GM20000 (cell line): ENCODE results near the gene ZDHHC18.

Source experiments
- DNase-seq: peaks from one replicate; pipeline ENCODE4 v3.0.0; 2012; ENCODE audit warnings: low spot score
- TF ChIP-seq, protein P1 (sequence below): IDR thresholded peaks from 2 replicates; pipeline ENCODE4 v1.5.1; 2012; ENCODE audit warnings: mild to moderate bottlenecking, control low read depth; ENCODE audit errors: extremely low read depth, missing control alignments

Gene ZDHHC18

DNA sequence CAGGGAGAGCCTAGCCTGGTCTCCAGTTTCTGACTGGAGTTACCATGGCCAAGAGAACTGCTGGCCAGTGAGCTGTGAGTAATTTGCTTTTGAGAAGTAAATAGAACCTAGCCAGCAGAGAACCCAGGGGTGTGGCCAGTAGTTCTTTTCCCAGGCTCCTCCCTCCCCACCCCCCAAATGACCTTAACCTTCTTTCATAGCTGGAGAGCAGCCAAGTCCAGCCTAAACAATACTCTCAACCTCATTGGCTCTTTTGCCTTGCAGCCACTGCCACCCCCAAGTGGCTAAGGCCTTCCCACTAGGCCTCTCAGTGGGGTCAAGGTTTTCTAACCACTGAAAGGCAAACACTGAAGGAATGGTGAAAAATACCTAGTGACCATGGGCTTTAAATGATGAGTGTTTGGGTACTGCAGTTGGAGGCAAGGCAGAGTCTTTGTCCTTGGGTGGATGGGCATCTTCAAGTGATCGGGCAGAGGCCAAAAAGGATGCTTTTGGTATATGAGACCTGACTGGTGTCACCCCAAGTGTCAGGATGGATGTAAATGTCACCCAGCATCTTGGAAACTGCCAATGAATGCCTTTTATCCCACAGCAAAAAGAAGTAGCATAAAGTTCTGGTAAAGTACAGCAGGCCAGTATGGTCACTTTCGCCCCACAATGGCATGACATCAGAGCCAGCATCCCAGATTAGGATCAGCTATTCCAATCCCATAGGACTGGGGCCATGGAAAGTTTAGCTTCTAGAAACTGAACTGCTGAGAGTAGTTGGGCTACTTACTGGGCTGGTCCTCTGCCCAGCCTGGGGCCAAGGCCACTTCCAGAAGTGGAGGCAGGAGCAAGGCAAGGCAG lies 42.2 kb upstream of the ZDHHC18 start:
- TF ChIP-seq, protein P1, sequence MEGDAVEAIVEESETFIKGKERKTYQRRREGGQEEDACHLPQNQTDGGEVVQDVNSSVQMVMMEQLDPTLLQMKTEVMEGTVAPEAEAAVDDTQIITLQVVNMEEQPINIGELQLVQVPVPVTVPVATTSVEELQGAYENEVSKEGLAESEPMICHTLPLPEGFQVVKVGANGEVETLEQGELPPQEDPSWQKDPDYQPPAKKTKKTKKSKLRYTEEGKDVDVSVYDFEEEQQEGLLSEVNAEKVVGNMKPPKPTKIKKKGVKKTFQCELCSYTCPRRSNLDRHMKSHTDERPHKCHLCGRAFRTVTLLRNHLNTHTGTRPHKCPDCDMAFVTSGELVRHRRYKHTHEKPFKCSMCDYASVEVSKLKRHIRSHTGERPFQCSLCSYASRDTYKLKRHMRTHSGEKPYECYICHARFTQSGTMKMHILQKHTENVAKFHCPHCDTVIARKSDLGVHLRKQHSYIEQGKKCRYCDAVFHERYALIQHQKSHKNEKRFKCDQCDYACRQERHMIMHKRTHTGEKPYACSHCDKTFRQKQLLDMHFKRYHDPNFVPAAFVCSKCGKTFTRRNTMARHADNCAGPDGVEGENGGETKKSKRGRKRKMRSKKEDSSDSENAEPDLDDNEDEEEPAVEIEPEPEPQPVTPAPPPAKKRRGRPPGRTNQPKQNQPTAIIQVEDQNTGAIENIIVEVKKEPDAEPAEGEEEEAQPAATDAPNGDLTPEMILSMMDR, result no peak
- no peak for DNase-seq

DNA sequence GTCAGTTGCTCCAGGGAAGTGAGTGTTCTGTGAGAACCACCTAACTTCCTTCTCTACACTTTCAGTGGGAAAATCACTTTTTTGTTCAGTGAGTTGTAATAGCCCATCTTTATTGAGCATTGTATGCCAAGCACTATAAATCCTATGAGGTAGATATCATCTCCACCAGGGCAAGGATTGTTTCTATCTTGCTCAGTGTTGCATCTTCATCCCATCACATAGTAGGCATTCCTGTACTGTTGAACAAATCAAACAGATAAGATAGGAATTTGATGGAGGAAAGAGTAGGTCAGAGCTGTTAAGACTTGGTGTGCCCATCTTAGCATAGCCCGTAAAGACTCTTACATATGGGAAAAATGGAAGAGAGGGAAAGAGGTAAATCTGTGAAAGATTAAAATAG lies 41.6 kb upstream of the ZDHHC18 start:
- no peak for DNase-seq
- TF ChIP-seq, protein P1, result no peak

DNA sequence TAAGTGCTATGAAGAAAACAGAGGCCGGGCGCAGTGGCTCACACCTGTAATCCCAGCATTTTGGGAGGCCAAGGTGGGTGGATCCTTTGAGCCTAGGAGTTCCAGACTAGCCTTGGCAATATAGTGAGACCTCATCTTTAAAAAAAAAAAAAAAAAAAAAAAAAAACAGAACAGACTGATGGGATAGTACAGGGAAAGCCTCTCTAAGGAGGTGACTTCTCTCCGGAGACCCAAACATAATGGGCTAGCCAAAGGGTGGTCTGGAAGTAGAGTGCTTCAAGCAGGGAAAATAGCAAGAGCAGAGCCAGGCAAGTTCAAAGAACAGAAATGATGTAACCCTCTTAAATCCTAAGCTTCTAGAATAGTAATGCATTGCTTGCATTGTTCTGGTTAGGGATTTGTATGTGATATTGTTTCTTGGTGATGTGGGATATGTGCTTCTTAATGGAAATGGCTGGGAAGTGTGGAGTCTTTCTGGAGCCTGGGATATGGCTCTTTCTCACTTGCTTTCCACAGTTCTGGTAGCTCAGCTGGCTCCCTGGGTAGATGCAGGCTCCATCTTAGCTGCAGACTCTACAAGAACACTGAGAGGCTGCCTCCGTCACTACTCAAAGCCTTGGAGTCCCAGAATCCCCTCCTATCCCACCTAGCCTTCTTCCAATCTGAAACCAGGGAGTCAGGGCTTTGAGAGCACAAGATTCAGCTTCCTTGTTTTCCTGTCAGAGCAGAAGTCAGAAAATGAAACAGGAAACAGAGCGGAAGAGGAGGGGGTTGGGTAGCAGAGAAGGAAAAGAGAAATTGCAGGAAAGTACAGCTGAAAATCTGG lies 40.7 kb upstream of the ZDHHC18 start:
- no peak for DNase-seq
- TF ChIP-seq, protein P1, result no peak

DNA sequence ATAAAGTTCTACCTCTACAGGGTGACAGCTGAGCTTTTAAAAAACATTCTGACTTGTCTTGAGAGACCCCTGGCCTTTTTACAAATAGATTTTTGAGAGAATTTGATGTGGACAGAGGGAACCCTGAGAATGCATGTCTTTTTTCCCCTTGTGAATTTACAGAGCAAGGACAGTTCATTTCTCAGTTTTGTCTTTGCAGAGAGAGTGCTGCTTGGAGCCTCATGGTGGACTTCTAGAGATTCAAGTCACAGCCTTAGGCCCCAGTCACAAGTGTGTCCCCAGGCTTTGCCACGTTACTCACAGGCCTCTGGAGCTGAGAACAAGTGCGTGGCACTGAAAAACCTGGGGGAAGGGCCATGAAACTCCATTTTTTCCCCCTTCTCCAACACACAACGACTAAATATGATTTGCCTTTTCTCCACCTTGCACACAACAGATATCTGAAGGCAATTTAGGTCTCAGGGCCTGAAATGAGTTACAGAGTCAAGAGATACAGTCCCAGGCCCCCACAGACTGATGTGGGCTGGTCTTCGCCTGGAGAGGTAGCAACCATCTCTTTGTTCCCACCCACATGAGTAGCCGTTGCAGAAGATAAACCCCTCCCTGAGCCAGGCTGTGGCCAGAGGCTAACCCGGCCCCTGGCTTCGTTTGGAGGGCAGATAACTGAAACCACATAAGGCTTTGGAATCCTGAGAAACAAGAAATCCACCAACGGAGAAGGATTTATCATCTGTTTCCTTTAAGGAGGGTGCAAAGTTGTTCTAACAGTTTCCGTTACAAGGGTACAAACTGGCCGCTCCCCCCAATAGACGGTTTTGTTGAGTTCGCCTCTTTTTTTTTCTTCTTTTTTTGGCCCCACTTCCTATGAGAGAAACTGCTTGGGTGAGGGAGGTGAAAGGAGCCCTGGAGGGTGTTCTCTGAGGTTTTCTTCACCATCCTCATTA lies 39.8 kb upstream of the ZDHHC18 start:
- DNase-seq, result peak; percentile 78
- TF ChIP-seq, protein P1, result no peak

DNA sequence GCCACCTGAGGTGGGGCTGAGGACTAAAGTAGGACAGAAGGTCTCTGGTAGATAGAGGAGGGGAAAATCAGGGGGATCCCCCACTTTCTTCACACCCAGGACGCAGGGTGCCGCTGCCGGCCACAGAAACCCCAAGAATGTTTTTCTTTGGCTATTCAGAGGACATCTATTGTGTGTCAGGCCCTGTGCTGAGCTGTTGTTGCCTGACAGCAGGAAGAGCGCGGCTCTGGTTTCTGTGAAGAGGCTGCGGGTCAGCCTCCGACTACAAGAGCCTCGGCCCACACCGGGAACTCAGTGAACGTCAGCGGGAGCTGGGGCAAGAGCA lies 39.1 kb upstream of the ZDHHC18 start:
- TF ChIP-seq, protein P1, result no peak
- DNase-seq, result peak; percentile 86

DNA sequence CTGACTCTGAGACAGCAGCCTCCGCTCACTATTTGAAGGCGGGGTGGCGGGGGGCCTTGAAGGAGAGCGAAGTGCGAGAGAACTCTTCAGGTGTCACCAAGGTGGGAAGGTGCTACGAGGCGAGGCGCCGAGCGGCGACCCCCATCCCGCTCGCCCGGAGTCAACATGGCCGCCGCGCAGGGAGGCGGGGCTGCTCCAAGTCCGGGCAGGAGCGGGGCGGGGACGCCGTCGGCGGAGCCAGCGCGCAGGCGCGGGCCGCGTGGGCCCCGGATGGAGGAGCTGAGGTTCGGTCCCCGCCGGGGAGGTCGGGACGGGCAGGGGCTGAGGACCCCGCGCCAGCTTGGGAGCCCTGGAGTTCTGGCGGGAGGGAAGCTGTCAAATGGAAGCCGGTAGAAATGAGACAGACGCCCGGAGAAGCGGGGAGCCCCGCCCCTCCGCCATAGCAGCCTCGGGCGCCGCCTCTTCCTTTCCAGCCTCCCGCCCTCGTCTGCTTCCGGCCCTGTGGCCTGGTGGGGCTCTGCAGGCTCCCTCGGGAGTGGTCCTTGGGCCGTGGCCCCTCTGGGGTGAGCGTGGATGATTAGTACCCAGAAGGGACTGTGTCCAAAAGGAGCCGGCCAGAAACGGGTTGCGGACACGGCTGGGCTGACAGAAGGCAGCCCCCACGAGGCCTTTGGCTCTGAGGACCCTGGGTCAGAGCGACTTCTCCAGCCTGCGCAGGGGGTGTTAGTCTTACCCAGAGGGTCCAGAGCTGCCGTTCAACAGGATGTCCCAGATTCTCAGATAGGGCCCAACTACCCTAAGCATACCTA lies 38.6 kb upstream of the ZDHHC18 start, which contains the start of gene PIGV:
Gene PIGV, plus strand, starts transcription at position 245 of the 809 bp plus-strand sequence. CDS start 2,866 bp downstream, outside the sequence.
- TF ChIP-seq, protein P1, result no peak
- DNase-seq, result peak; percentile 93
